Activated T-helper 1 cell treated with anti-CD3 and anti-CD28 coated beads, Interleukin-2, amount 50 U/mL, for 16 hours (primary cell): ENCODE data around the gene LRRC10B.

Source experiments
- DNase-seq, 2 donors: peaks; one replicate each; pipeline ENCODE4 v3.0.0-alpha.2; 2020; ENCODE audit warnings: low read depth in 1 of 2, low spot score in 1 of 2

Gene LRRC10B

DNA sequence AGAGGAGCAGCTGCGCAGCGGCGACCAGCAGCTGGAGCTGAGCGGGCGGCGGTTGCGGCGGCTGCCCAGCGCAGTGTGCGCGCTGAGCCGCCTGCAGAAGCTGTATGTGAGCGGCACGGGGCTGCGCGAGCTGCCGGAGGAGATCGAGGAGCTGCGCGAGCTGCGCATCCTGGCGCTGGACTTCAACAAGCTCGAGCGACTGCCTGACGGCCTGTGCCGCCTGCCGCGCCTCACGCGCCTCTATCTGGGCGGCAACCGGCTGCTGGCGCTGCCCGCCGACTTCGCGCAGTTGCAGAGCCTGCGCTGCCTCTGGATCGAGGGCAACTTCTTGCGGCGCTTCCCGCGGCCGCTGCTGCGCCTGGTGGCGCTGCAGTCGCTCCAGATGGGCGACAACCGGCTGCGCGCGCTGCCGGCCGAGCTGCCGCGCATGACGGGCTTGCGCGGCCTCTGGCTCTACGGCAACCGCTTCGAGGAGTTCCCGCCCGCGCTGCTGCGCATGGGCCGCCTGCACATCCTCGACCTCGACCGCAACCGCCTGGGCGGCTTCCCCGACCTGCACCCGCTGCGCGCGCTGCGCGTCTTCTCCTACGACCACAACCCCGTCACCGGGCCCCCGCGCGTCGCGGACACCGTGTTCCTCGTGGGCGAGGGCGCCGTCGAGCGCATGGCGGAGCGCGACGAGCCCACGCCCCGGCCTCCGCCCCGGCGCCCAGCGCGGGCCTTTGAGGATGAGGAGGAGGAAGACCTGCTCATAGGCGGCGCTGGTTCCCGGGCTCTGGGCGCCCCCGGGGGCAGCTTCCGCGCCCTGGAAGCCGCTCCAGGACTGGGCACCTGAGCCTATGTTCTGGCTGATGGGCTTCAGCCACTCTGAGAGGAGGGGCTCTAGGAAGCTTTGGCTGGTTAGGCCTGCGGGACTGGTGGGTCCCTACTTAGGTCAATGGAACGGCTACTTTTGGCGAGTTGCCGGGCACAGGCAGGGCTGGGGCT, 787 bp downstream of the LRRC10B start:
- DNase-seq: peak; percentile 12 to 38

DNA sequence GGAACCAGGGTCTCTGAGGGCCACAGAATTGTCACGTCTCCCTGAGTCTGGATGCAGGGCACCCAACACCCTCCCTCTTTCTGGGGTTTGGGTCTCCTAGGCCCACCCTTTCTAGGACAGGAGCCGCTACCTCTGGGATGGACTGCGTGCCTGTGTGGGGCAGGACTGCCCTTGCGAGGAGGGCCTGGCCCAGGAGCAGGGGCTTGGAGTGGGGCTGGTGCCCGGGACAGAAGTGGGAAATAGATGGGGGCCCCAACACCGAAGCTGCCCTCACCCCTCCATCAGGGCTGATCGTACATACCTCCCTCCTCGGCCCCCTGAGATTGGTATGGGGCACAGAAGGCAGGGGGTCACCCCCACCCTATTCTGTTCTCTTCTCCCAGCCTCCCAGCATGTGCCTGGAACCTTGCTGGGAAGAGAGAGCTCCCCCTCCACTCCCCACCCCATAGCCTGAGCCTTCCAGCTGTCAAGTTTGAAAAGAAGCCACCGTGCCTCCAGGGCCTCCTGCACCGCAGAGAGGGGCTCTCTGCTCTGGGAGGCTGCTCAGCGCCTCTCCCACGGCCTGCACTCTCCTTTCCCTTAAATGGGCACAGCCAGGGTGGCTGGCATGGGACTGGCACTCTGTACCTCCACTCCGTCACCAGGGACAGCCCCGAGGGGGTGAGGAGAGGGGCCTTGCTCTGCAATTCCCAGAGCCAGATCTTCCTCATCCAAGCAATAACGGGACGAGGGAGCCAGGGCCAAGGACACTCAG, 1.8 kb downstream of the LRRC10B start:
- no peak for DNase-seq

DNA sequence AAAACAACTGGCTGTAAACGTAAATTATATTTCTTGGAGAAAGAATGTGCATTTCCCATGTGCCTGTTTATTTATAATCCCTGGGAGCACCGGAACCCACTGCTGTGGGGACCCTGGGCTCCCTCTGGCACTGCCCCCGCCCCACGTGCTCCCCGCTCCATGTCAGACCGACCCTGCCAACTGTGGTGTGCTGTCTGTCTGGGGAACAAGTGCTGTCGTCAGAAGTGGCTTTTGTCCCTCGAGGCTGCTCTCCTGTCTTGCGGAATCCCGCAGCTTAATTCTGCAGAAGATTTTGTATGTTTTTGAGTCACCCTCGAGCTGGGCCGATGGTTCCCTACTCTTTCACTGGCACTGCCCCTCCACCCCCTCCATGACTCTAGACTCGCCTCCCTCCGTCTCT, 2.4 kb downstream of the LRRC10B start:
- DNase-seq: no peak

DNA sequence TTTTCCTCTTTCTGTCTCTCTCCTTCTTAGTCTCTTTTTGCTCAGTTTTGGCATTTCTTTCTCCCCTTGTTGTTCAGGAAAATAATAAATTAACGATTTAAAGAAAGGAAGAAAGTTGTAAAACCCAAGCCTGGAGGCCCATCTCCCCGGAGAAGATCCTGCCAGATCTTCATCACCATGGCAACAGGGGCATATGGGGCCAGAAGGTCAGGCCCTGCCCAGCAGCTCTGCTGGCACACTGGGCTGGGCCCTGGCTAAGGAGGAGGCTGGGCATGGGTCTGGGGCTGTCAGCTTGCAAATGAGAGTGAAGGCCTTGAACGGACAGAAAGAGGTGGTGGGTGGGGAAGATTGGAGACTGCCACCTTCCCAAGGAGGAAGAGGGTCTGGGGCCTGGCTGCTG, 2.8 kb downstream of the LRRC10B start:
- DNase-seq: no peak

DNA sequence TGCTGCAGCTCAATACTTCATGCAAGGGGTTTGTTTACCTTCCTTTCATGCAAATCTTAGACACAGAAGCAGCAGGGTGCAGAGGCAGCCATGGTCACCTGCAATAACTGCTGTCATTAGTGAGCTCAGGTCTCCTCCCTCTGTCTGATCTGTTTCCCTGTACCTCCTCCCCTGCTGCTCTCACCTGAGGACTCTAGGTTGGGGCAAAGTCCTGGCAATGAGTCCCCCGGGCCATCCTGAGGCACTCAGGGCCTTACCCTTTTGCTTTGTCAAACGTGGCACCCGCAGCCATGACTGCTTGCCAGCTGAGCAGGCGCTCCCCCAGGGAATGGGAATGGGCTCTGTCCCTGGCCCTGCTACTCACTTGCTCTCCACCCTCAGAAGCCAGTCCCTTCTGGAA, 3.9 kb downstream of the LRRC10B start:
- no peak for DNase-seq

DNA sequence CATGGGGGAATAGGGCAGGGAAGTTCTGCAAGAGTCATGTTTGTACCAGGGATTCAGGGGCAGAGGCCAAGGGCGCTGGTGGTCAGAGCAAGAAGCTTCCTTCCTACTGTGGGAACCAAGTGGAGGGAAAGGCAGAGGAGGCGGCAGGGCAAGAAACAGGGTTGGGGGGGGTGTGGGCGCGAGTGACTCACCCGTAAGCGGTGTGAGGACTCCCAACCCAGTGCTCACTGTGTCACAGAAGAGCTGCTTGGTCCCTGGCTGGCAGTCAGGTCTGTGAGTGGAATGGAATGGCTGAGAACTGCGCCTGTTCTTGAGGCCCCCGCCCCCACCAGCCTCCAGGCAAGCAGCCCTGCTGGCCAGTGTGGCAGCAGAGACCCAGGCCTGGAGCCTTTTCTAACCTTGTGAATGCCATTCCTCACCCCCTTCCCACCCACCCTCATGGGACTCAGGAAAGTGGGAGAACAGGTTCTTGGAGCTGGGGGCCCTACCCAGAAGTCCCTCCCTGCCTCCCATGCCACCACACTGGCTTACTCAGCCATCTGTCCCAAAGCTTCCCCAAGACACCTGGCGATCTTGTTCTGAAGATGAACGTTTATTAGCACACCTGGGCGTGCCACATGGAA, 4.7 kb downstream of the LRRC10B start:
- DNase-seq: no peak

DNA sequence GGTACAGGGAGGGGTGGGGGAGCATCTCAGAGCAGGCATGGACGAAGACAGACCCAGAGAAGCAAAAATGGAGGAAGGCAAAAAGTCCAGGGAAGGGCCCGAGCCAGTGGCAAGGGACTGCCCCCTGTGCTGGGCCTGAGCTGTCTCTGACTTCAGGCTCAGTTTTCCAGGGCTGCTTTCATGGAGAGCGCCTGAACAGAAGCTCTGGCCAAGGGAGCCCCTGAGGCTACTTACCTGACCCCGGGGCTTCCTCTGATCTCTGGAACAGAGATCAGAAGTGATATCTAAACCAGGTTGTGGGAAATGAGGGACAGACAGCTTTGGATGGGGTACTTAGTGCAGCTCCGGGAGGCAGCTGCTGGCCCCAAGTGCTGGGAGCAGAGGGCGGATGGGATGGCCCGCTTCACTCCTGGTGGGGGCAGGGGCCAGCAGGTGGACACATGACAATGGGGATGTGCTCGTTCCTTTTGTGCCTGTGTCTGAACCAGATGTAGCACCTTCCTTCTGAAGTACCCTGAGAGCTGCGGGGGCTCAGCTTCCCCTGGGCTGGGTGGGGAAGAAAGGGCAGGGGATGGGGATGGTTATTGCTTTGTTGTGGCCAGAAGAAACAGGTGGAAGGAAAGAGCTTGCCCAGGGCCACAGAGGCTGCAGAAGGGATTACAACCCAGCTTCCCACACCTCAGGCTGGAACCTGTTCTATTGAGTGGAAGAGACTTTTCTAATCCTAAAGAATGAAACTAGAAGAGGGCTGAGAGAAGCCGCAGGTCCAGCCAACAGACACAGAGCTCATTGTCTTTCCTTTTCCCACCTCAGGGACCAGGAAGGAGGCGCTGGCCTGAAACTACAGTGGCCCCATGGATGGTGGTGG, 5.7 kb downstream of the LRRC10B start:
- DNase-seq: no peak

DNA sequence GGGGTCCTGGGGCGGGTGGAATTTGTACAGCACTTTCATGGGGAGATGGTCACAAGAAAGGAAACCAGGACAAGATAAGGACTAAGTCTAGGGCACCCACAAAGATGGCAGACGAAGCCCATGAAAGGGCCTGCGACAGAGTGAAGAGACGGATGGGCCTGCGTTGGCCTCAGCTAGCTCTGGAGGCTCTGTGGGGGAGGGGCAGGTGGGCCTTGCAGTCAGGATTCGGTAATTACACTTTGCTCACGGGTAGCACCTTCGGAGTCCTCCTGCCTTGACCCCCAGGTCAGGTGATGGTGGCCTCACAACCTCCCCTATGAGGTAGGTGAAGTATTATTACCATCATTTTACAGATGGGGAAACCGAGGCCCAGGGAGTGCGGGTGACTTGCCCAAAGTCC, 7.1 kb downstream of the LRRC10B start:
- no peak for DNase-seq

DNA sequence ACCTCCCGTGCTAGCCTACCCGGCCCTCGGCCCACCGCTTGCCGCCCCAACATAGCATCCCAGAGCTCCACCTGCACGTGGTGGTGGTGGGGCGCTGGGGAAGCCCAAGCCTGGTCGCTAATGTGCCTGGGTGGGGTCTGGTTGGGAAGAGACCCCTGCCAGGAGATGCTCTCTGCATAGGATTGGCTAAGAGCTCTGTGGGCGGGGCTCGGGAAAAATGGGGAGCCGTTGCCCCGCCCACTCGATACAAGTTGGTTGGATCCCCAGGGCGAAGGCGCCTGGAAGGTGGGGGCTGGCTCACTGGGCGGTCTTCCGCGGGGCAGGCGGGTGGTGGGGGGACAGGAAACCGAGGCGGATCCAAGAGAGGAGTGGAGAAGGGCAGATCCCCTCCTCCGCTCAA, 7.6 kb downstream of the LRRC10B start:
- no peak for DNase-seq

DNA sequence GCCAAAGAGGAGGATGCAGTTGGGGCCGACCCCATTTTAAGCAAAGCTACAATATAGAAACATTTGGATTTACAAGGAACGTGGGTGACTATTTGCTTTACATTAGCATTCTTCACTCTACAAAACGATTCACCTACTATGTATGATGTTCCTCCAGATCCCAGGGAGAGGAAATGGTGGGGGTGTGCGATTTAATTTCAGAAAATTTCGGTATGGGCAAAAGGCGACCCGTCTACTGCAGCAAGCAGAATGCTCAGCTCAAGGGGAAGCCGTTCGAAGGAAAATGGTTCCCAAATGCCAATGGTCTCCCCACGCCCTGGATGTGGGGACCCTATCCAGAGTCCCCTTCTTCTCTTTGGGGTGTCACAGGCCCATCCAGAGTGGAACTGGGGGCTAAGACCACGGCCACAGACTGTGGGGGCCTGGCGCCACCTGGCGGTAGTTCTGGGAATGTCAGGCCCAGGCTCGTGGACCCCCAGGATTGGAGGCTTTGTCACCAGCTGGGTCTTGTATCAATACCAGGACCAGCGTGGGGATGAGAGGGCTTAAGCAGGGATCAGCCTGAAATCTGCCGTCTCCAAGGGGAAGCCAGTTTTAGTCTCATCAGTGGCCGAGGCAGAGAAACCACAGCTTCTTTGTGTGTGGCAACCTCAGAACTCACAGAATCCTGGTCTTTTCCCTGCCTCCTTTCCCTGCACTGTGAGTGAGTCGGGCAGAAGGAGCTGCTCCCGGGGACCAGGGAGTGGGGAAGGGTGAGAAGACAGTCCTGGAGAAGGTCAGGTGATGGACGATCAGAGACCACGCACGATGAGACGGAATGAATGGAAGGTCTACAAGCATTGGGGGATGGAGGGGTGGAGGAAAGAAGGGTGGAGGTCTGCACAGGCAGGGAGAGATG, 8.4 kb downstream of the LRRC10B start:
- DNase-seq: peak; percentile 28 to 30

DNA sequence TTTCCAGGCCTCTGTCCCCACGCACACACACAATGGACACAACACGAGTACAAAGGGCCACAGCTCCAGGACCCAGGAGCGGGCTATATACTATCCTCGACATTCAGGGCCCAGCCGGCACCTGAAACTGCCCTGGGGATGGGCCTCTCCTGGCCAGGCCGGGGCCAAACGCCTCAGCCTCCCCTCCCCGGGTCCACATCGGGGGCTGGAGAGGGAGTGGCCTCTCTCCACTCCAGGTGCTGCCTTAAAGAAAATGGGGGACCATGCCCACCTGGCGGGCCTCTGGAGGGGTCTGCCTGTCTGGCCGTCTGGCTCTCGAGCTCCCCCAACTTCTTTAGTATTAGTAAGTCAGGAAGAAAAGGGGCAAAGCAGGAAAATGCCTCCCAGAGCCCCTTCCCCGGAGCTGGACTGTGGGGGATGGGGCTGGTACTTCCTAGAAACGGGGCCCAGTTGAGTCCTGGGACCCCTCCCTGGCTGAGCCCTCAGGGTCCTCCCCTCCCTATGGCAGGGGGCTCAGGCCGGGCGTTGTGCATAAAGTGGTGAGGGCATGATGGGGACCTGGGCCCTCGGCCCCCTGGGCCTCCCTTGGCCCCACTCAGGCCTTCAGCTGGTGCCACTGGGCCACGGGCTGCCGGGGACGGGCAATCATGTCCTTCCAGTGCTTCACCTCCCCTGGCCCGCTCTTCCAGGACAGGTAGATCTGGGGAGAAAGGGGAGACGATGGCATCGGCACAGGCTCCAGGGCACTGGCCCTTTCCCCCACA, 9.7 kb downstream of the LRRC10B start:
- no peak for DNase-seq

DNA sequence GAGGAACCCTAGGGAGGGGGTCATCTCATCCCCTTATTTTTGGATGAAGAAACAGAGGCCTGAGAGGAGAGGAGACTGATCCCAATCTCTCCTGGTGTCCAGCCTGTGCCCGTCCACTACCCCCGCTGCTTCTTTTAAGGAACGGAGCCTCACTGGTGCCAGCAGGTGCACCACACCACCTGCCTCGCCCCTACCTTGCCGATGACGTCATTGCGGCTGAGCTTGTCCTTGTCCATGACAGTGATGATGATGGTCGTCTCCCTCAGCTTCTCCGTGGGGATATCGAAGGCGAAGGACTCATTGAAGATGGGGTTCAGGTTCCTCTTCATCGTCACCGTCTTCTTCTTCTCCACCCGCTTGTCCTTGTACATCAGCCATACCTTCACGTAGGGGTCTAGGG, 14.3 kb downstream of the LRRC10B start:
- DNase-seq: no peak

DNA sequence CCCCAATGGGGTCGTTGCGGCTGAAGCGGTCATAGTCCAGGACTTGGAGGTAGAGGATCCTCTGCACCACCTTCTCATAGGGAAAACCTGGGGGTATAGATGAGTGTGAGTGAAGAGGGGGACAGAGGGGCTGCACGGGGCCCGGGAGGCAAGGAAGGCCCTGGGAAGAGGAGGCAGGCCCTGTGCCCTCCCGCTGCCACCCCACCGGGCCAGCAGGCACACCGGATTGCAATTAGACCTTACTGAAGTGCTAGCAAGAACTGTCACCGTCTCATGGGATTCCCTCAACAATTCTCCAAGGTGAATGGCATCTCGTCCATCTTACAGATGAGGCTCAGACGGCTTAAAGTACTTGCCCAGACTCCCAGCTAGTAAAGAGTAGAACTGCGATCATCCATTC, 15.9 kb downstream of the LRRC10B start:
- no peak for DNase-seq

DNA sequence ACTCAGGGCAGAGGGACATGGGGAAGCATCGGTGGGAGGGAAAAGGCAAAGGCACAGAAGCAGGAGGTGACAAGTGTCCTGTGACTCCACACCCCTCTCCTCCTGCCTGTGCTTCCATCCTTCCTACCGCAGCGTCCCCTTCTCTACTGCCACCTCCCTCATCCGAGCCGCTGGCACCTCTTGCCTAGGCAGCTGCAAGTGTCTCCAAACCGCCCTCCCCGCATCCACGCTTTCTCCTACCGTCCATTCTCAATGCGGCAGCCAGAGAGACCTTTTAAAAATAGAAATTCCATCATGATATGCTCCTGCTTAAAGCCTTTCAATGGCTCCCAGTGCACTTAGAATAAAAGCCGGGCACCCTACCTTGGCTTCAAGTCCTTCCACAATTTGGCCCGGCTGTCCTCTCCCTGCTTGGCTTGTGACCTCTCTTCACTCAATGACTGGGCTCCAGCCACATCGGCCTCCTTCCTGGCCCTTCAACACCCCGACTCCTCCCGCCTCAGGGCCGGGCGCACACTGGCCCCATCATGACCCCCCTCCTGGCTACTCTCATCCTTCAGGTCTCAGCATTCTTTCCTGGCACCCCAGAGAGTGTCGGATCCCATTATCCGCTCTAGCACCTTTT, 16.5 kb downstream of the LRRC10B start:
- DNase-seq: no peak

DNA sequence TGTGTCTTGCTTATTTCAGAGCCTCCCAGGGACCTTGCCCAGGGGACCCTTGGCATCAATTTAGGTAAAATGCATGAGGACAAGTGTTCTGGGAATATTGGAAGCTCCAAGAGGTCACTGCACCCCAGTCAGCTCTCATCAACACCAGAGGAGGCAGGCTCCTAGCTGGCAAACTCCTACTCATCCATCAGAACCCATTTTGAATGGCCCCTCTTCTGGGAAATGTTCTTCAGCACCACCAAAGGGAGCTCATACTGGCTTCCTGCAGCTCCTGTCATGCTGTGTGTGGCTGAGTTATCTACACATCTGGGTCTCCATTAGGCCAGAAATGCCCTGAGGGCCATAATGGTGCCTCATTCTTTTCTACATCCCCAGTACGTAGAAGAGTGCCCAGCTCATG, 17.7 kb downstream of the LRRC10B start:
- no peak for DNase-seq

DNA sequence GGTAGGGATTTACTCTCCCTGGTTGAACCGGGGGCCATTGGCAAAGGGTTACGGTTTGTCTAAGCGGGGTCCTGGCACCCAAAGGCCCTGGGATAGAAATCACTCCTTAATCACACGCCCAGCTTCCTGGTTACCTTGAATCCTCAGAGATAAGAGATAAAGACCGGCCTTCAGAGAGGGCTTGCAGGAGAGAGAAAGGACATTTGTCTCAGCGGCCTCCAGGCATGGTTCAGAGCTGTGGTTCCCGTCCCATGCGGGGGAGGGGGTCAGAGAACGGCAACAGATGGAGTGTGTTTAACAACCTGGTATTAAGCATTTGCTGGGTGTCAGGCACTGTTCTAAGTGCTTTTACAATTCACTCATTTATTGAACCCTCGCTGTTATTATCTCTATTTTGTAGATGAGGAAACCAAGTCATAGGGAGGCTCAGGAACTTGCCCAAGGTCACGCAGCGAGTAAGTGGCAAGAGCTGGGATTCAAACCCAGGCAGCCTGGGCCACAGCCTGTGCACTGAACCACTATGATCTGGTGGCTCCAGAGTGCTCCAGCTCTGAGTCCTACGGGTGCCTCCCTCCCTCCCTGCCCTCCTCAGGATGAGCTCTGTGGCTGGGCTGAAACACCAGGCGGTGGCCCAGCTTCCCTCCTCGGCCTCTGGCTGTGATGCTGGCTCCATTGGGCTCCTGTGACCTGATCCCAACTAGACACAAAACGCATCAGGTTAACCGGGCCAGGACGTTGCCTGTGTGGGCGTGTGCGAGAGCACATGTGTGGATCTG, 18.6 kb downstream of the LRRC10B start:
- DNase-seq: no peak

DNA sequence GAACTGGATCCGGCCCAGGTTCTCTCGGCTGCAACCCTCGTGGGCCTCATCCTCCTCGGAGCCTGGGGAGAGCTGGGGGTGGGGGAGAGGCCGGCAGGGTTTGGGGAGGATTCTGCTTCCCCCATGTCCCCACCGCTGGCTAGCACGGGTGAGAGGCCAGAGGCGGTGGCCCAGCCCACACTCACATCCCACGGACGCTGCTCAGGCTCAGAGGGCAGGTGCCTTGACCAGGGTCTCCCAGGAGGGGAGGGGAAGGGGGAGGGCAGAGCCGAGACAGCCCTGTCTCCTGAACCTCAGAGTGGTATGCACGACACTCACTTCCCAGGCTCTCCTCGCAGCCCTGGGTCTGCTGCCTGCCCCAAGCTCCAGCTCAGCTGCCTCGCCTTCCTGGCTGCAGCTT, 19.6 kb downstream of the LRRC10B start:
- no peak for DNase-seq
